SJSA1 (cell line): ENCODE measurements around the gene SIM2. TPM values are rescaled to one million over a fixed set of nuclear protein-coding genes. Genes with fewer than 3 reads are reported as not detected.
"Not testable (repeated sequence)": the region's sequence is repeated elsewhere in the genome, so short reads cannot be mapped to it uniquely, and the experiment has no call there.

Experiments
- DNase-seq, 2 experiments: peaks; one replicate each; pipeline ENCODE4 v3.0.0-alpha.2; 2015 to 2020; ENCODE audit warnings: low spot score in 2 of 2, low read depth in 1 of 2
- H3K27ac ChIP-seq: fragments of 250-450 bp; sonication (Bioruptor Pico); 2 replicates; pipeline ENCODE4 v1.5.1; 2020; ENCODE audit warnings: mild to moderate bottlenecking, moderate library complexity
- H3K27me3 ChIP-seq: fragments of 250-450 bp; sonication (Bioruptor Pico); replicated peaks from 2 replicates; pipeline ENCODE4 v1.5.1; 2020; ENCODE audit warnings: mild to moderate bottlenecking, moderate library complexity
- H3K36me3 ChIP-seq: fragments of 250-450 bp; sonication (Bioruptor Pico); 2 replicates; pipeline ENCODE4 v1.5.1; 2020; ENCODE audit warnings: mild to moderate bottlenecking
- H3K4me1 ChIP-seq: fragments of 250-450 bp; sonication (Bioruptor Pico); replicated peaks from 2 replicates; pipeline ENCODE4 v1.6.1; 2021; ENCODE audit warnings: mild to moderate bottlenecking
- H3K4me3 ChIP-seq: fragments of 250-450 bp; sonication (Bioruptor Pico); 2 replicates; pipeline ENCODE4 v1.5.1; 2020; ENCODE audit warnings: mild to moderate bottlenecking
- H3K9me3 ChIP-seq: fragments of 250-450 bp; sonication (Bioruptor Pico); replicated peaks from 2 replicates; pipeline ENCODE4 v1.5.1; 2020; ENCODE audit warnings: mild to moderate bottlenecking
- total RNA-seq: library from RNA; depleted of rRNA; stranded (reverse); fragments of >200 nt; shearing (Covaris generic); gene quantifications from 2 replicates; pipeline ENCODE4 v1.2.3, GENCODE V29; 2014; rRNA removed

The SIM2 gene
- total RNA-seq: 0.11 and 0.16 TPM in 2 replicates

- DNase-seq: peak in 1 of 2 experiments; percentile 46
- Histone ChIP-seq H3K27me3 (peaks cover 54% of the 10 kb centered on the region), H3K4me1 (peaks cover 17% of the 10 kb centered on the region), H3K9me3 (peaks cover 9% of the 10 kb centered on the region), H3K4me3 (peak within 1 kb of the TSS; percentile 47), H3K27ac (no peak within 1 kb of the TSS), H3K36me3 (no peaks in the 10 kb centered on the region; the same call in 1 of the 2 replicates)
Measured at GRCh38 chr21:36698981-36699545, at the start of gene SIM2. TSS of gene SIM2 (plus strand) at chr21:36699115. CDS start at chr21:36699747, 632 bp downstream.

GRCh38 chr21:36654324-36654723 is 44.6 kb upstream of the SIM2 start:
- Histone ChIP-seq H3K4me1 (no peaks in the 10 kb centered on the region), H3K27ac (no peak overlapping the region), H3K9me3 (no peaks in the 10 kb centered on the region), H3K4me3 (no peak overlapping the region), H3K36me3 (no peaks in the 10 kb centered on the region), H3K27me3 (no peaks in the 10 kb centered on the region)
- no peak for DNase-seq

- no peak for DNase-seq
- Histone ChIP-seq H3K27me3 (no peaks in the 10 kb centered on the region), H3K36me3 (no peaks in the 10 kb centered on the region), H3K4me3 (no peak overlapping the region), H3K9me3 (no peaks in the 10 kb centered on the region), H3K4me1 (no peaks in the 10 kb centered on the region), H3K27ac (no peak overlapping the region)
Measured at GRCh38 chr21:36654796-36655325, 44.1 kb upstream of the SIM2 start.

- Histone ChIP-seq H3K27ac (no peak overlapping the region), H3K4me3 (no peak overlapping the region), H3K9me3 (no peaks in the 10 kb centered on the region), H3K27me3 (no peaks in the 10 kb centered on the region), H3K4me1 (no peaks in the 10 kb centered on the region), H3K36me3 (no peaks in the 10 kb centered on the region)
- DNase-seq: no peak
Measured at GRCh38 chr21:36656138-36656537, 42.8 kb upstream of the SIM2 start.

GRCh38 chr21:36657290-36657689 is 41.6 kb upstream of the SIM2 start:
- not testable (repeated sequence) for H3K4me1 ChIP-seq, H3K27ac ChIP-seq, H3K4me3 ChIP-seq, H3K9me3 ChIP-seq, DNase-seq, H3K36me3 ChIP-seq, H3K27me3 ChIP-seq

GRCh38 chr21:36657999-36658398 is 40.9 kb upstream of the SIM2 start:
- no peaks in the 10 kb centered on the region for H3K27me3 ChIP-seq
- H3K36me3 ChIP-seq: no peaks in the 10 kb centered on the region
- DNase-seq: no peak
- H3K4me1 ChIP-seq: no peaks in the 10 kb centered on the region
- no peak overlapping the region for H3K4me3 ChIP-seq
- no peaks in the 10 kb centered on the region for H3K9me3 ChIP-seq
- no peak overlapping the region for H3K27ac ChIP-seq

- H3K36me3 ChIP-seq: no peaks in the 10 kb centered on the region
- no peak for DNase-seq
- H3K4me1 ChIP-seq: no peaks in the 10 kb centered on the region
- no peak overlapping the region for H3K4me3 ChIP-seq
- no peaks in the 10 kb centered on the region for H3K9me3 ChIP-seq
- H3K27me3 ChIP-seq: no peaks in the 10 kb centered on the region
- H3K27ac ChIP-seq: no peak overlapping the region
Measured at GRCh38 chr21:36658926-36659325, 40.0 kb upstream of the SIM2 start.

- no peaks in the 10 kb centered on the region for H3K4me1 ChIP-seq
- no peak overlapping the region for H3K27ac ChIP-seq
- H3K27me3 ChIP-seq: no peaks in the 10 kb centered on the region
- DNase-seq: peak; percentile 39 to 61
- H3K9me3 ChIP-seq: no peaks in the 10 kb centered on the region
- no peak overlapping the region for H3K4me3 ChIP-seq
- no peaks in the 10 kb centered on the region for H3K36me3 ChIP-seq
Measured at GRCh38 chr21:36661511-36662309, 37.2 kb upstream of the SIM2 start.

GRCh38 chr21:36663033-36663855 is 35.7 kb upstream of the SIM2 start:
- DNase-seq: no peak
- no peaks in the 10 kb centered on the region for H3K27me3 ChIP-seq
- no peaks in the 10 kb centered on the region for H3K9me3 ChIP-seq
- no peaks in the 10 kb centered on the region for H3K4me1 ChIP-seq
- no peak overlapping the region for H3K4me3 ChIP-seq
- no peak overlapping the region for H3K27ac ChIP-seq
- no peaks in the 10 kb centered on the region for H3K36me3 ChIP-seq

- H3K9me3 ChIP-seq: no peaks in the 10 kb centered on the region
- H3K27me3 ChIP-seq: no peaks in the 10 kb centered on the region
Measured at GRCh38 chr21:36664662-36664990, 34.3 kb upstream of the SIM2 start.

GRCh38 chr21:36665806-36666205 is 33.1 kb upstream of the SIM2 start:
- no peaks in the 10 kb centered on the region for H3K4me1 ChIP-seq
- H3K4me3 ChIP-seq: no peak overlapping the region
- H3K9me3 ChIP-seq: no peaks in the 10 kb centered on the region
- H3K36me3 ChIP-seq: no peaks in the 10 kb centered on the region
- no peak for DNase-seq
- no peak overlapping the region for H3K27ac ChIP-seq
- no peaks in the 10 kb centered on the region for H3K27me3 ChIP-seq

More at GRCh38 chr21:36664662-36664990, 34.3 kb upstream of the SIM2 start:
- H3K36me3 ChIP-seq: no peaks in the 10 kb centered on the region
- no peak overlapping the region for H3K4me3 ChIP-seq
- no peak for DNase-seq
- no peak overlapping the region for H3K27ac ChIP-seq
- no peaks in the 10 kb centered on the region for H3K4me1 ChIP-seq

- Histone ChIP-seq H3K9me3 (no peaks in the 10 kb centered on the region), H3K27ac (no peak overlapping the region), H3K36me3 (no peaks in the 10 kb centered on the region), H3K4me3 (no peak overlapping the region), H3K4me1 (no peaks in the 10 kb centered on the region), H3K27me3 (no peaks in the 10 kb centered on the region)
- DNase-seq: no peak
Measured at GRCh38 chr21:36668713-36669112, 30.2 kb upstream of the SIM2 start.

GRCh38 chr21:36671836-36672235 is 27.1 kb upstream of the SIM2 start:
- Histone ChIP-seq H3K27ac (no peak overlapping the region), H3K4me3 (no peak overlapping the region), H3K4me1 (peaks cover 7% of the 10 kb centered on the region), H3K9me3 (no peaks in the 10 kb centered on the region), H3K36me3 (no peaks in the 10 kb centered on the region), H3K27me3 (0 out of 2 replicates have a peak, but pooled peaks cover 2% of the 10 kb centered on the region)
- no peak for DNase-seq

GRCh38 chr21:36672296-36672695 is 26.6 kb upstream of the SIM2 start:
- not testable (repeated sequence) for H3K27me3 ChIP-seq, DNase-seq, H3K9me3 ChIP-seq, H3K36me3 ChIP-seq, H3K4me1 ChIP-seq, H3K4me3 ChIP-seq, H3K27ac ChIP-seq
